Fibroblast of upper back skin (primary cell): ENCODE data around the gene ADNP.

Experiments used
- DNase-seq: peaks from one replicate; pipeline ENCODE4 v3.0.0-alpha.2; 2013

The ADNP gene

DNA sequence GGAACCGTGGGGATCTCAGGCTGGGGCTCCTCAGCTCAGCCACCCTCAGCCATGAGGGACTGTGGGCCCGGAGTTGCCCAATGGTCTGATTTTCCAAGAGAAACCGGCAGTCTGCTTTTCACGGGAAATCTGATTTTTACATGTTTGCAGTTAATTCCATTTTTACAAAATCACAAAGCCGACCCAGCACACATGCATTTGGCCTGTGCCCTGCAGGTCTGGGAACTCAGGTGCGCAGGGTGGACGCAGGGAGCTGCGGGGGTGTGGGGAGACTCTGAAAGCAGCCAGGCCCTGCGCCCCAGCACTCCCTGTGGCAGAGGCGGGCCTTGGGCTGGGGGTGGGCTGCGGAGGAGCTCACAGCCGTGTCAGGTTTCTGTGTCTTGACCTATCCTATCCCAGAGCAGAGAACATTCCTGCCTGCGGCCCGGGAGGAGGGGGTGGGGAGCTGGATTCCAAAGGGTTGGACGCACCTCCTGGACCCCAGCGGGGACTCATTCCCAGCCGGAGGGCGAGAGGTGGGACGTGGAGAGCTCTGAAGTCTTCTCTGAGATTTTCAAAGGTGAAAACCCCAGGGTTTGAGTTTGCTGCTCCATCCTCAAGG lies 60.6 kb downstream of the ADNP start:
- peak; percentile 88 for DNase-seq

DNA sequence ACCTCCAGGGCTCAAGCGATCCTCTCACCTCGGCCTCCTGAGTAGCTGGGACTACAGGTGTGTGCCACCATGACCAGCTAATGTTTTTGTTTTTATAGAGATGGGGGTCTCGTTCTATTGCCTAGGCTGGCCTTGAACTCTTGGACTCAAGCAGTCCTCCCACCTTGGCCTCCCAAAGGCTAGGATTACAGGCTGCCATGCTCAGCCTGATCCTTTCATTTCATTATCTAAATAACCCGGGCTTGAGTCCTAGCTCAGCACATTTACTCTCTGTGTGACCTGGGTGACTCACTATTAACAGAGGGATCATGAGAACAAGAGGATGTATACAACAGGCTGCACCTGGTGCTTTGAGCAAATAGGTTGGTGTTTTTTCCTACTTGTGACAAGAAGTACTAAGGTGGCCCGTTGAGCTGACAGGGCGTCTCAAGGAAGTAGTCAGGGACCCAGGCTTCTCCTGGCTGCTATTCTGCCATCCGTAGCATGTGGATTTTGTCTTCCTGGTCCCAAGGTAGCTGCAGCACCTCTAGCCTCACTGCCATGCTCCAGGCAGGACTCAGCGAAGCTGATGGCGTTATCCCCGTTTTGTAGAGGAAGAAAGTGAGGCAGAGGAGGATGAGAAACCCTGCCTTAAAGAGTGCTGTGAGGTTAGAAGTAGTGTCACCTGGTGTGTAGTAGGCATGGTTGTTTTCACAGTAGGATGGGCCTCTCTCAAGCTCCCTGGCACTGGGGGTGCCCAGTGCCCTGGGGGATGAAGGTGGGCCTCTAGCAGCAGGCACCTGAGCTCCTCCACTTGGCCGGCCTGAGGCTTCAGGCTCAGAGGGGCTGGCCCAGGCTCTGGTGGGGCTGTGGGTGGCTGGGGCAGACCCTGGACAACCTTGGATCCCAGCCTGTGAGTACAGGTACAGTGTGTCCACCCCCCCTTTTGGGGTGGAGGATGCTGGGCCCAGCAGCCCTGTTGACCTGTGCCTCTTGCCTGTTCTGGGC lies 62.4 kb downstream of the ADNP start:
- no peak for DNase-seq

DNA sequence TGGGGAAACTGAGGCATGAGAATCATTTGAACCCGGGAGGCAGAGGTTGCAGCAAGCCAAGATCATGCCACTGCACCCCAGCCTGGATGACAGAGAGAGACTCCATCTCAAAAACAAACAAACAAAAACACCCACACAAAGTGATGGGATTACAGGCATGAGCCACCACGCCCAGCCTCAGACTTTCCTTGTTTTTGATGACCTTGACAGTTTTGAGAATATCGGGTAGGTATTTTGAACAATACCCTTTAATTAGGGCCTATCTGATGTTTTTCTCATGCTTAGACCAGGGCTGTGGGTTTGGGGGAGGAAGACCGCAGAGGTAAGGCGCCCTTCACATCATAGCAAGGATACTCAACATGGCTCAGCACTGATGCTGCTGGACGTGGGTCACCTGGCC lies 63.4 kb downstream of the ADNP start:
- DNase-seq = no peak

DNA sequence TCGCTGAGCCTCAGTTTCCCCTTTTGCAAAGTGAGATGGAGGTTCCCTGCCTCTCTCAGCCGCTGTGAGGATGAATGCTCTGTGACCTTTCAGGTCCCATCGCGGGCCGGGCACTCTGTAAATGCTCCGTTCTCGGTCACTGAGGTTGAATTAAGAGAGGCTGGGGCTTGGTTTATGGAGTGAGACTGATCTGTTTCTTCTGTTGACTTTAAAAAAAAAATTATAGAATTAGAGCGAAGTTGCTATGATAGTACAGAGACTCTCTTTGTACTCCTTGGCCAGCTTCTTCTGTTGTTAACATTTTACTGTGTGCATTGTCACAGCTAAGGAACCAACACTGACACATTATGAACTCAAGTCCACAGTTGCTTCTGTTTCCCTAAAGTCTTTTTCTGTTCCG lies 64.4 kb downstream of the ADNP start:
- no peak for DNase-seq

DNA sequence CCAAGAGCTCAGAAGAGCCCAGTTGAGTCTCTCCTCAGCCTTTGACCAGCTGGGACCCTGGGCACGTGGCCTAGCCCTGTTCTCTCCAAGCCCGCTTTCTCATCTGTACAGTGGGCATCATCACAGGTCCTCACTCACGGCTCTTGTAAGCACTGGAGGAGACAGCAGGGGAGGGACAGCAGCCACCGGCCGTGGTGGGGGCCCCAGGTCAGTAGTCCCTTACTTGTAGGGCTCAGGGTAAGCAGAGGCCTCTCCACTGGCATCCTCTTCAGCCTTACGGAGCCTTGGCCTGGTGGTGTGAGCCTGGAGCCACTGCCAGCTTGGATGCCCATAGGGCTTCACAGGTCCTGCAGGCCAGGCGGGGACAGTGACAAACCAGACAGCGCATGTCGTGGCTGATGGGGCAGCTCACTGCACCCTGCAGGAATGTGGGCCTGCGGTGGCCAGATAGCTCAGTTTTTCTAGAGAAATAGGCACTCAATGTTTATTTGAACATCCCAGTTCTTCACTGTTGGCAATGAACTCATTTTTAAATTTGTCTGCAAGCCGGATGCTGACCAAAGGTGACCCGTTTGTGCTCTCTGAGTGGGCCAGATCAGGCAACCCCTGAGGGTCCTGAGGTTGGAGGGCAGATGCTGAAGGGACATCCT lies 65.1 kb downstream of the ADNP start:
- DNase-seq = no peak

DNA sequence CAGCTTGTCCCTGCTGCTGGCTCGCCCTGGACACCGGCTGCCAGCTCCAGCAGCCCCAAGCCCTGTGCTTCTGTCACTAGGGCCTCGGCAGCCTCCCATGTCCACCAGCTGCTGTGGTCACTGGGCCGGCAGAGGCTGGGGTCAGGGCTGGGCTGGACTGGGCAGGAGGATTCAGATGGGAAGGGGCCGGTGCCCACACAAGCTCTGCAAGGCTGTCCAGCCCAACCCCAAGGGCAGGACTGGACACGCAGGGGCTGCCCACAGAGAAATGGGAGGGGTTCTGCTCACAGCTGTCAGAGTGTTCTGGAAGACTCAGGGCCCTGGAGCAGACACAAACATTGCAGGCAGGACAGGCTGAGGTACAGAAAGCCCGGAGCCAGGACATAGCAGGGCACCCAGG lies 65.6 kb downstream of the ADNP start:
- DNase-seq = no peak

DNA sequence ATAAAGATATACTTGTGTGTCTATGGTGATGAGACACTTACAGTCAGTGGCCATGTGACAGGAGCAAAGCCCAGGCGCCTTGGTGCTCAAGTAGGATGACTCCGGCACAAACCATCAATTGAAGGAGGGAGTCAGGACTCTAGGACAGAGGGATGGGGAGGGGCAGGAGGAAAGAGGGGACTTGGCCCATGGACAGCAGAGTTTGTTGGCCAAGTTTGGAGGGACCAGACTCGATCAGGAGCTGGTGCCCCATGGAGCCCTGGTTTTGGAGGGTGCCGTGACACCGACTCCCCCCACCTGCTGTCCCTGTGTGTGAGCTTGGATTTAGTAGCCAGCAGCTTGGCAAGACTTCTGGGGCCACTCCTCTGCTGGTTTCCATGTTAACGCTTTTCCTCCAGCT lies 66.1 kb downstream of the ADNP start:
- DNase-seq = no peak

DNA sequence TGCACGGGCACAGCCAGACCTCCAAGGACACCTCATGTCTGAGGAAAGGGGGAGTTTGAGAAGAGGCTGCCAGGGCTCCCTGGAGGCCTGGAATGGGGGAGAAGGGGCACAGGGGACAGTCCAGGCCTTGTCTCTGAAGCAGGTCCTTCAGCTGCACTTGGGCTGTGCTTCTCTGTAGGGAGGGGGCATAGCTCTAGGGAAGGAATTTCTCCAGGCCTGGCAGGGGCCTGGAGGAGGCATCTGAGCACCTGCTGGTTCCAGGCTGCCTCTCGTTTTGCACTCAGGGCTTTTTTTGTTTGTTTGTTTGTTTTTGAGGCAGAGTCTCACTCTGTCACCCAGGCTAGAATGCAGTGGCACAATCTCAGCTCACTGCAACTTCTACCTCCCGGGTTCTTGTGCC lies 68.7 kb downstream of the ADNP start:
- no peak for DNase-seq

DNA sequence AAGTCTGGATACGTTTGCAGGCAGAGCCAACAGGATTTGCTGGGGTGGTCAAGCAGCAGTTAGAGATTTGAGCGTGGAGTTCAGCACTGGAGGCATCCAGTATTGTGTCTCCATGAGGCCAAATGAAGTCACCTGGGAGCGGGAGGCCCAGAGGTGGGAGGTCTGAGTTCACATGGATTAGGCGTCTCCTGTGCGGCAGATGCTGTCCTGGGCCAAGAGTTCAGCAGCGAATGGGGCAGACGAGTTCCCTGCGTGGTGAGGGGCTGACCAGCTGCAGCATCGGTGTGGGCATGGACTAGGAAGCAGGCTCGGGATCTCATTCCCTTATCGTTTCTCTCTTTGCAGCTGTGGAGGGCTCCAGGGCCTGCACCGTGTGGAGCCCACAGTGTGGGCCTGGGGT lies 70.2 kb downstream of the ADNP start:
- no peak for DNase-seq

DNA sequence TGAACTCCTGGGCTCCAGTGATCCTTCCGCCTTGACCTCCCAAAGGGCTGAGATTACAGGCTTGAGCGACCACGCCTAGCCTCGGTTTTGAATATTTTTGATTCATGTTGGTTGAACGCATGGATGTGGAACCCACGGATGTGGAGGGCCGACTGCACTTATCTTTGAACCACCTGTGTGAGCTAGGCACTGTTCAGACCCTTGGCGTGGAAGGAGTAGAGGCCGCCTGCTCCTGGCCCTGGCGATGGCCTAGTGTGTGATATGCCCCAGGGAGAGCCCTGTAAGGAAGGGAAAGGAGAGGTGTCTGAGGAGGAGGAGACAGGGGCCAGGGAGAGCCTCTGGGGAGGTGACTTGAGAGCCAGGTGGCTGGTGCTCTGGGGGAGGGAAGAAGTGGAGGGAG lies 72.1 kb downstream of the ADNP start:
- no peak for DNase-seq

DNA sequence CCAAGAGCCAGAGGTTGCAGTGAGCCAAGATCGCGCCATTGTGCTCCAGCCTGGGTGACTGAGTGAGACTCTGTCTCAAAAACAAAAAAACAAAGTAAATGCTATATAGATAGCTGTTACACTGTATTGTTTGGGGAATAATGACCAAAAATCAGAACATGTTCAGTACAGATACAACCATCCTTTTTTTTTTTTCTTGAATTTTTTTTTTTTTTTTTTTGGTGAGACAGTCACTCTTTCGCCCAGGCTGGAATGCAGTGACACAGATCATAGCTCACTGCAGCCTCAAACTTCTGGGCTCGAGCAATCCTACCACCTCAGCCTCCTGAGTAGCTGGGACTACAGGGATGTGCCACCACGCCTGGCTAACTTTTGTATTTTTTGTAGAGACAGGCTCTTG lies 72.7 kb downstream of the ADNP start:
- no peak for DNase-seq

DNA sequence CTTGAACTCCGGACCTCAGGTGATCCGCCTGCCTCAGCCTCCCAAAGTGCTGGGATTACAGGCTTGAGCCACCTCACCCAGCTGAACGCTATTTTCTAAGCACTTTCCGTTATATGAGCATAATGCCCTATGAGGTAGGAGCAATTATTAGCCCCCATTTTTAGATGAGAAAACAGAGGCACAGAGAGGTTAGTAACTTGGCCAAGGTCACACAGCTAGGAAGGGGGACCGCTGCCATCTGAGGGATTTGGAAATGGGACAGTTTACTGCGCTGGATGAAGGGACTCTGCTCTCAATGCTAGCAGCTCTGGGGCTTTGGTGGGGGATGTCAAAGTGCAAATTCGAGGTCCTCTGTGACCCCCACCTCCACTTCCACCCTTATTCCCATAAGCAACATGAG lies 73.9 kb downstream of the ADNP start:
- no peak for DNase-seq

DNA sequence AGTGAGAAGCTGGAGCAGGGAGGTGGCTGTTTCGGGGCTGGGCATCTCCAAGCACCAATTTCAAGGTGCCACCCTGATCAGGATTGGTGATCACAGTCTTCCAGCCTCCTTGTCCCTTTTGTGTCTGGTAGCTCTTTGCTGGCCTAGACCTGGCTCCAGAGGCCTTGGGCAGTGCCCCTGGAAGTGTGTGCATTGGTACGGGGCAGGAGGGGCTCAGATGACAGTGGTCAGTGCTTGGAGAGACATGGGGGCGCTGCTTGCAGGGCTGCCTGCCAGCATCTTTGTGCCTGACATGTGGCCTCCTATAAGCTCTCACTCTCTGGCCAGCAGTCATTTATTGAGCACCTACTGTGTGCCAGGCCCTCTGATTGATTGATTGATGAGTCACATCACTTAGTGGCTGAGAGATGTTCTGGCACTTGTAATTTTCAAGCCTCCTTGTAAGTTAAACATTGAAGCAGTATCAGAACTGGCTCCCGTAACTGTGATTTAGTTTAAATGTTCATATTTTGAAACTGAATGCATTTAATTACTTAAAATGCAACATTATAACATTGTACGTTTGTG lies 74.7 kb downstream of the ADNP start:
- no peak for DNase-seq

DNA sequence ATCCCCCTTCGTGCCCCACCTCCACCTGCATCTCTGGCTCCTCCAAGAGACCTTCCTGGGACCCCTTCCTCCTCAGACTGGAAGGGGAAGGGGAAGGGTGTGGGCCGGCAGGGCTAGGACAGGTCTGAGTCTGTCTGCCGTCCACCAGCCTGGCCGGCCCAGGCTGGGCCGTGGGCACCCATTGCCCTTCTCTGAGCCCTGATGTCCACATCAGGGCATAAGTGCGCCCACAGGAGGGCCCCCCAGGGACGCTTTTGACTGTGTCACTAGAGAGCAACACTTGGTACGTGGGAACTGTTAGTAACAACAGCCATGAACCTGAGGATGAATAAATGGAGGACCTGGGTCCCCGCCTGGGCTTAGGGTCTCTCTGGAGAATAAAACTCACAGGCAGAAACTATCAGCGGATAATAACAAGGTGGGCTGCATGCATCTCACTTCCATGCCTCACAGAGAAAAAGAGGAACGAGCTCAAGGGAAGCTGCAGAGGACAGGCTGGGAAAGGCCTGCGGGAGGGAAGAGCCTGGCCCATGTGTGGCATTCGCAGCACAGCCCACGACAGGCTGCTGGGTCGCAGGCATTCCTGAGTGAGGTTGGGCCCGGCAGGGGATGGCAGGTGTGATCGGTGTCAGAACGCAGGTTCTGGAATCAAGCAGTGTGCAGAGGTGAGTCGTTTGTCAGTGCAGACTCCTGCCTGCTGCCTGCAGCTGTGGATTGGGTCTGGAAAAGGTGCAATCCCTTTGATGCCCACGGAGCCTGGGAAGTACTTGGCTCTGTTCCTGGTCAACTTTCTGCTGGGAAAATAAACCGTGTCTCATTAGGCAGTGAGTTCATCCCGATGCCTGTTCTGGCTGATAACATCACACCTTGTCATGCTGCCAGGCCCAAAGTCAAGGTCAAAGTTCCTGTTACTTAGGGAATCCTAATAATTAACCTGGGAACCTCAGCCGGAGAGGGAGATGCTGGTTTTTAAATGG lies 75.5 kb downstream of the ADNP start:
- no peak for DNase-seq

DNA sequence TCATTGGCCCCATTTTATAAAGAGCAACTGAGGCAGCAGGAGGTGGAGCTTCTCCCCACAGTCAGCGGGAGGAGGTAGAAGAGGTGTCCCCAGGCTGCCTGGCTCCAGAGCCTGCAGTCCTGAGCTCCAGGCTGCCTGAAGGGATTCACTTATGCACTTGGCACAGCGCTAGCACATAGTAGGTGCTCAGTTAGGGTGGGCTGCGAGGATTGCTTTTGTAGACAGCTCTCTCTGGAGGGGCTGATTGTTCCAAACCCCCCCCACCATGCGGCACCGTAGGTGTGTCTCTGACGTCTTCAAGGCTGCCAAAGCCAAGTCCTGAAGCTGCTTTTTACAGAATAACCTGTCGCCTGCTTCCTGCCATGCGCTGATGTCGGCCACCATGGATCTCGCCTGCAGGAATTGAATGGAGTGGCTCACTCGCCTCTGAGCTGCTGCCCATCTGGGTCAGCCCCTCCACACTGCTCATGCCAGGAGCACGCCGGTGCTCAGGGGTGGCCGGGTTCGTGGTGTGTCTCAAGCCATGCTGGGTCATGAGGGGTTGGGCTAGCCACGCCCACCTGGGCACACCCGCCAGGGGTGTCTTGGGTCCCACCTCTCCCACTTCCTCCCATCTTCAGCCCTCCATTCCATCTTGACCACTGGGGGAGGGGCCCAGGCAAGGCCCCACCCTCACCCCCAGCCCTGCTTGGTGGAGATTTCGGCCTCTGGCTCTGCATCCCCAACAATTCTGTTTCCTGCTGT lies 76.6 kb downstream of the ADNP start:
- DNase-seq = no peak

DNA sequence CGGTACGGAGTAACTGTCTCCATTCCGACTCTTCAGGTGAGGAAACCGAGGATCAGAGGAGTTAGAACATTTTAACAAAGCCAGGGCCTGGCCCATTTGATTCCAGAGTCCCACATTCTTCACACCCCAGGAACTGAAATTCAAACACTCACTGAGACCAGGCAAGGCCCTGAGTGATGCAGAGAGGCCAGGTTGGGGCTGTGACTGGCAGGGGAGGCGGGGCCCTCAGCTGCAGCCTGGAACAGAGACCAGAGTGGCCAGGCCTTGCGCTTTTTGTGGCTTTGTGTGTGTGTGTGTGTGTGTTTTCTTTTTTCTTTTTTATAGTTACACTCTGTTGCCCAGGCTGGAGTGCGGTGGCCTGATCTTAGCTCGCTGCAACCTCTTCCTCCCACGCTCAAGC lies 79.2 kb downstream of the ADNP start:
- no peak for DNase-seq

DNA sequence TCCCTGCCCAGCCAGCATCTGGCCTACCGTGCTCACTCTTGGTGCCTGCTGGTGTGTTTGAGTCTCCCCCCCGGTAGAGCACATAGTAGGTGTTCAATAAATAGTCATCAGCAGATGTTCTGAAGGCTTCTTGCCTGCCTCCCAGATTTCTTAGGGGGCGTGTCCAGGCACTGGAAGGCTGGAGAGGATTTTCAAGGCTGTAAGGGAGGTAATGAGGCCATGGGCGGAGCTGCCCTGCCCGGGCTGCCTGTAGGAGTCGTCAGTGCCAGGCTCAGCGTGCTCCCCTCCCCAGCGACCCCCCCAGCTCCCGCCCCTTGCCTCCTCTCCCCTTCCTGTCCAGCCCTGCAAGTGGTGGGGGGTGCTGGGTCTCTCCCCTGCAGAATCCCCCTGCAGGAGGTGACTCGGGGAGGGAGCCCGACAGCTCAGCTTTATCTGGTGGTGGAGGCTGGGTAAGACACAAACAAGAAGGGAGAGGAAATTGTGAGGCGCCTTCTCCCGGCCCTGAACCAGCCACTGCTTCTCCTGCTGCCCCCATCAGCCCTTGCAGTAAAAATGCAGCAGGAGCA lies 80.4 kb downstream of the ADNP start:
- no peak for DNase-seq

DNA sequence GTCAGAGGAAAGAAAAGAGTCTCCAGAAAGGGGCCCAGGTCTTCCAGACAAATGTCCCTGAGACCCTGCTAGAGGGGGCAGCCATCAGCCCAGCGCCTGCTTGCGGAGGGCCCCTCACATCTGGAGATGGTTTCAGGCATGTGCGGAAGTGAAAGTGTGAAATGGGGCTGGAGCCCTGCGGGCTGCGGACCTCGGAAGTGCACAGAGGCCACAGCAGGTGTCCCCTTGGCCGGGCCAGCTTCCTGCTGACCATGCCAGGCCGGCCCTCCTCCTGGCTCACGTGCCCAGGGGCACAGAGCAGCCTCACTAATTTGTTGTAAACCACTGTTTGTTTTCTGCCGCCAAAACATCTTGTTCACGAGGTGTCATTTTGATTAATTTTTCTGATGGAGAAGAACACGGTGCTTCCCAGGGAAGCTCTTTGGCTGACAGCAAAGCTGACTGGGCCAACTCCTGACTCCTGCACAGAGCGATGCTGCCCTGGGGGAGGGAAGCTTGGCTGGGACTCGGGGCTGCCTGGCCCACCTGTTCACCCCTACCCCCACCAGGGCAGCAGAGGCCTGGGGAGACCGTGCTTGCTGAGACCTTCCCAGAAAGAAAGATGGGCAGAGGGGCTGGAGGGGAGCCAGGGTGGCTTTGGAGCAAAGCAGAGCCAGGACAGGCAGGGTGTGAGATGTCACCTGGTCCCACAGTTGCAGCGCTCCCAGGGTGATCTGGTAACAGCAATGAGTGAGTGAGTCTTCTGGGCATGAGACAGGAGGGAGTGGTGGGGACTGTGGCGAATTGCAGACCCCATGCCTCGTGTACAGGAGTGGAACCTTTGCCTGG lies 82.2 kb downstream of the ADNP start:
- no peak for DNase-seq

DNA sequence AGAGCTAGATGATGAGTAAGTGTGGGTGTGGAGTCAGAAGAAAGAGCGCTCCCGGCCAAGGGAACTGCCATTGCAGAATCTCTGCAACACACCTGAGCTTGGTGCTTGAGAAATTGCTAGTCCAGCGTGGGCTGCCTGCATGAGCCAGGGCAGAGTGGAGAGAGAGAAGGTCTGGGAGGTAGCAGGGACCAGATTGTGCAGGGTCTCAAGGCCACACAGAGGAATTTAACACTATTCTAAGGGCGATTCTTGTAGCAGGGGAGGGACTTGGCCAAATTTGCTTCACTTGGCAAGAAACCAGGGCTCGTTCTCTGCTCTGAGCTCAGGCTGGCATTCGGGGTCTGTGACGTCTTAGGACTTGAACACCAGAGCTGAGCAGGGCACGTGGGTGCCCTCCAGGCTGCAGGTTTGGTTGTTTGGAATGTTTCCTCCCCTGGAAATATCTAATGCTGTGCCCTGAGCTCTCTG lies 82.9 kb downstream of the ADNP start:
- peak; percentile 11 for DNase-seq

DNA sequence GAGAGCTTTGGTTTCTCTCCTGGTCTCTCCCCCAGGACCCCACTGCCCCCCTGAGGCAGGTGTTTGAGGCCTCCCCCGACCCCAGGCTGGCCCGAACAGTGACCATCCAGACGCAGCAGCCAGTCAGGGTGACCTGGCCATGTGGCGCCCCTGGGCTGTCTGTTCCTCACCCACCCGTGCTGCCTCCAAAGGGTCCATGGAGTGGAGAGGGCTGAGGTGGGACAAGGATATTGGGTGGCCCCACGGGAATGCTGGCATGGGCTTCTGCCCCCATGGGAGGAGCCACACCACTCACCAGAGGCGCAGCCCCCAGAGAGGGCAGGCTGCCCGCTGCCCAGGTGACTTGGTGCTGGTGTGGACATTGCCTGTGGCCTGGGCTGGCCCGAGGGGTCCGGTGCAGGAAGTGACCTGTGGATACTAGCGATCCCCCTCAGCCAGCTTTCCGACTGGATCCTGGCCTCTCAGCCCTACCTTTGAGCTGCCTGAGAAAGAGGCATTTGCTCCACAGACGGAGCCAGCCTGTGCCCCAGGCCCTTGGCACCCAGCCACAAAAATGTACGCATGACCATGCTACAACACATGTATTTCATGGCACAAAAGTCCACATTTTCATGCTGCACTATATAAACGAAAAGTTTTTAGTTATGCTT lies 85.5 kb downstream of the ADNP start:
- DNase-seq = no peak
